Body of pancreas (tissue), 4 donors: ENCODE results near the gene WNT11. TPM values are rescaled to one million over a fixed set of nuclear protein-coding genes. Genes with fewer than 3 reads are reported as not detected.

Source experiments
- ATAC-seq: fragments of 150-250 bp; one replicate; pipeline ENCODE4 v1.9.1; 2016
- DNase-seq, 4 donors: peaks; one replicate each; pipeline ENCODE4 v3.0.0-alpha.2; 2019
- H3K27ac ChIP-seq, 4 donors: fragments of 200-600 bp; sonication (generic); 1 replicate in 3 of 4; 2 replicates in 1 of 4; pipeline versions ENCODE4 v1.5.1 to v1.6.1; 2016 to 2019; ENCODE audit warnings: mild to moderate bottlenecking in 1 of 4, mixed read lengths in 1 of 4, moderate library complexity in 1 of 4
- H3K27me3 ChIP-seq, 2 donors: fragments of 200-600 bp; sonication (generic); one replicate each; pipeline ENCODE4 v1.6.0; 2016; ENCODE audit warnings: mild to moderate bottlenecking in 1 of 2
- H3K36me3 ChIP-seq, 2 donors: fragments of 200-600 bp; sonication (generic); replicated peaks in 1 of 2; 2 replicates each; pipeline ENCODE4 v1.5.1; 2016; ENCODE audit warnings: low read depth in 2 of 2; ENCODE audit not compliant: insufficient read depth in 1 of 2
- H3K4me1 ChIP-seq: fragments of 200-600 bp; sonication (generic); one replicate; pipeline ENCODE4 v1.6.0; 2016
- H3K4me3 ChIP-seq, 2 donors: fragments of 200-600 bp; sonication (generic); 1 replicate in 1 of 2; 2 replicates in 1 of 2; pipeline ENCODE4 v1.5.1; 2016 to 2019
- H3K9me3 ChIP-seq, 3 donors: fragments of 200-600 bp; sonication (generic); 1 replicate in 2 of 3; 2 replicates in 1 of 3; pipeline ENCODE4 v1.5.1; 2016
- CTCF ChIP-seq, 7 experiments: fragments of 450-650 bp in 4 of 7; fragments of 200-600 bp in 3 of 7; sonication (generic) in 3 of 7; IDR thresholded peaks; one replicate each; pipeline ENCODE4 v1.5.1; 2016 to 2019; ENCODE audit warnings: antibody characterized with exemption in 7 of 7
- POLR2A ChIP-seq, 3 donors: fragments of 450-650 bp; IDR thresholded peaks; one replicate each; pipeline ENCODE4 v1.6.1; 2016; ENCODE audit warnings: antibody characterized with exemption in 3 of 3, mild to moderate bottlenecking in 2 of 3
- WGBS, 2 donors: methylation state at CpG; one replicate each; pipeline ENCODE4 v1.1.5; 2017; 5-methylcytosine and 5-hydroxymethylcytosine counted together
- intact Hi-C: fragments of 100-400 bp; cut with DNase I; formaldehyde crosslinking; loops from one replicate; pipeline ENCODE4 v1.15.1; 2023
- total RNA-seq, 2 donors: library from RNA; depleted of rRNA; stranded (reverse); fragments of >200 nt; gene quantifications; one replicate each; pipeline ENCODE4 v1.1.0, GENCODE V29; 2016

The WNT11 gene
- total RNA-seq, 2 donors from 2014 or later: 4.2 to 23.4 TPM

GRCh38 chr11:76236092-76236999, 30.0 kb upstream of the WNT11 start:
- Histone ChIP-seq H3K9me3 (no peaks in the 10 kb centered on the region), H3K4me1 (peaks cover 8% of the 10 kb centered on the region), H3K4me3 (peak overlapping the region; percentile 69 to 81), H3K27ac (peak overlapping the region; percentile 13 to 86 (median 68)), H3K36me3 (no peaks in the 10 kb centered on the region), H3K27me3 (no peaks in the 10 kb centered on the region)
- TF ChIP-seq POLR2A (IDR thresholded peaks at IDR 0.05): no peak
- TF ChIP-seq CTCF (IDR thresholded peaks at IDR 0.05): no peak
- DNase-seq (peak in 2 of 4 donors; percentile 57 to 63), ATAC-seq (peak; percentile 30)
- WGBS, 2 donors: 6 to 23% methylated on average over 21 to 44 of the region's 44 CpGs
- intact Hi-C loops: no loop called here

- 0 to 1% methylated on average over 35 to 65 of the region's 65 CpGs for WGBS, 2 donors
- Histone ChIP-seq H3K4me1 (peaks cover 11% of the 10 kb centered on the region), H3K4me3 (peak overlapping the region; percentile 69 to 81), H3K36me3 (no peaks in the 10 kb centered on the region), H3K27ac (peak overlapping the region; percentile 25 to 86 (median 68)), H3K9me3 (no peaks in the 10 kb centered on the region), H3K27me3 (no peaks in the 10 kb centered on the region)
- DNase-seq (peak; percentile 89 to 92 (median 92)), ATAC-seq (peak; percentile 81)
- intact Hi-C loops: no loop called here
- peak in 2 of 3 donors; percentile 10 to 22 for TF ChIP-seq POLR2A (IDR thresholded peaks at IDR 0.05)
- no peak for TF ChIP-seq CTCF (IDR thresholded peaks at IDR 0.05)
Observed at GRCh38 chr11:76235233-76236091, 29.2 kb upstream of the WNT11 start.

- ATAC-seq (no peak), DNase-seq (peak; percentile 24 to 54 (median 34))
- H3K36me3 ChIP-seq: no peaks in the 10 kb centered on the region
- H3K9me3 ChIP-seq: no peaks in the 10 kb centered on the region
- no peak for TF ChIP-seq POLR2A (IDR thresholded peaks at IDR 0.05)
- TF ChIP-seq CTCF (IDR thresholded peaks at IDR 0.05): peak in 2 of 7 experiments; percentile 12 to 15
- H3K27ac ChIP-seq: peak overlapping the region; percentile 25 to 86 (median 68)
- intact Hi-C loops: no loop called here
- 15 to 44% methylated on average over 11 to 36 of the region's 38 CpGs for WGBS, 2 donors
- H3K27me3 ChIP-seq: no peaks in the 10 kb centered on the region
- H3K4me3 ChIP-seq: peak overlapping the region; percentile 2 to 69
- H3K4me1 ChIP-seq: peaks cover 11% of the 10 kb centered on the region
Observed at GRCh38 chr11:76234416-76235232, 28.3 kb upstream of the WNT11 start.

- Histone ChIP-seq H3K4me3 (no peak overlapping the region), H3K27ac (peak overlapping the region in 2 of 4 donors; percentile 73 to 86), H3K9me3 (no peaks in the 10 kb centered on the region), H3K4me1 (peaks cover 11% of the 10 kb centered on the region), H3K27me3 (no peaks in the 10 kb centered on the region), H3K36me3 (no peaks in the 10 kb centered on the region)
- TF ChIP-seq CTCF (IDR thresholded peaks at IDR 0.05): no peak
- TF ChIP-seq POLR2A (IDR thresholded peaks at IDR 0.05): no peak
- no peak for ATAC-seq
- DNase-seq: peak in 1 of 4 donors; percentile 28
- intact Hi-C loops: no loop called here
- 79 to 80% methylated on average over 8 of the region's 8 CpGs for WGBS, 2 donors
Observed at GRCh38 chr11:76234021-76234415, 27.7 kb upstream of the WNT11 start.
